ENCODE results near the gene TMEM140.

The TMEM140 gene

GRCh38 chr7:135183478-135183877, 35.6 kb downstream of the TMEM140 start:
- TF ChIP-seq TAF1 (IDR thresholded peaks at IDR 0.05; ENCODE audit: low read depth) (no peak), FOXM1 (IDR thresholded peaks at IDR 0.05; ENCODE audit: borderline replicate concordance, low read depth) (no peak), YY1 (IDR thresholded peaks at IDR 0.05; ENCODE audit: low read depth) (no peak), REST (IDR thresholded peaks at IDR 0.05; ENCODE audit: low read depth) (no peak), MAX (IDR thresholded peaks at IDR 0.05) (no peak), EP300 (IDR thresholded peaks at IDR 0.05; ENCODE audit: borderline replicate concordance) (no peak), RAD21 (IDR thresholded peaks at IDR 0.05; ENCODE audit: low read depth) (no peak), CREB1 (IDR thresholded peaks at IDR 0.05; ENCODE audit: low read depth) (no peak), CEBPB (IDR thresholded peaks at IDR 0.05) (no peak), EGR1 (IDR thresholded peaks at IDR 0.05) (no peak), NFIC (IDR thresholded peaks at IDR 0.05) (no peak), USF1 (IDR thresholded peaks at IDR 0.05) (no peak), ZBTB7A (IDR thresholded peaks at IDR 0.05; ENCODE audit: low read depth) (no peak), TEAD4 (IDR thresholded peaks at IDR 0.05) (no peak), TCF12 (IDR thresholded peaks at IDR 0.05; ENCODE audit: low read depth) (no peak)

GRCh38 chr7:135184254-135184841, 36.5 kb downstream of the TMEM140 start:
- TF ChIP-seq EP300 (IDR thresholded peaks at IDR 0.05; ENCODE audit: borderline replicate concordance) (no peak), REST (IDR thresholded peaks at IDR 0.05; ENCODE audit: low read depth) (no peak), USF1 (IDR thresholded peaks at IDR 0.05) (no peak), EGR1 (IDR thresholded peaks at IDR 0.05) (no peak), NFIC (IDR thresholded peaks at IDR 0.05) (no peak), RAD21 (IDR thresholded peaks at IDR 0.05; ENCODE audit: low read depth) (no peak), CEBPB (IDR thresholded peaks at IDR 0.05) (no peak), TEAD4 (IDR thresholded peaks at IDR 0.05) (no peak), TAF1 (IDR thresholded peaks at IDR 0.05; ENCODE audit: low read depth) (no peak), CREB1 (IDR thresholded peaks at IDR 0.05; ENCODE audit: low read depth) (no peak), YY1 (IDR thresholded peaks at IDR 0.05; ENCODE audit: low read depth) (no peak), FOXM1 (IDR thresholded peaks at IDR 0.05; ENCODE audit: borderline replicate concordance, low read depth) (no peak), TCF12 (IDR thresholded peaks at IDR 0.05; ENCODE audit: low read depth) (no peak), ZBTB7A (IDR thresholded peaks at IDR 0.05; ENCODE audit: low read depth) (no peak), MAX (IDR thresholded peaks at IDR 0.05) (no peak)

GRCh38 chr7:135185471-135186260, 37.8 kb downstream of the TMEM140 start:
- TF ChIP-seq EGR1 (IDR thresholded peaks at IDR 0.05) (no peak), CEBPB (IDR thresholded peaks at IDR 0.05) (no peak), TAF1 (IDR thresholded peaks at IDR 0.05; ENCODE audit: low read depth) (no peak), YY1 (IDR thresholded peaks at IDR 0.05; ENCODE audit: low read depth) (no peak), FOXM1 (IDR thresholded peaks at IDR 0.05; ENCODE audit: borderline replicate concordance, low read depth) (no peak), TEAD4 (IDR thresholded peaks at IDR 0.05) (no peak), NFIC (IDR thresholded peaks at IDR 0.05) (no peak), EP300 (IDR thresholded peaks at IDR 0.05; ENCODE audit: borderline replicate concordance) (no peak), ZBTB7A (IDR thresholded peaks at IDR 0.05; ENCODE audit: low read depth) (no peak), TCF12 (IDR thresholded peaks at IDR 0.05; ENCODE audit: low read depth) (no peak), MAX (IDR thresholded peaks at IDR 0.05) (no peak), REST (IDR thresholded peaks at IDR 0.05; ENCODE audit: low read depth) (no peak)

Measured in Ishikawa (cell line).